HepG2 (cell line): Measurements from ENCODE around the gene C16orf87. TPM values are rescaled to one million over a fixed set of nuclear protein-coding genes. Genes with fewer than 3 reads are reported as not detected.
A peak's percentile ranks its signal among the peaks of the same experiment; 100 is the strongest.

ENCODE experiments used
- AHR ChIP-seq: IDR thresholded peaks from 2 replicates; pipeline ENCODE4 v1.6.1; 2018; ENCODE audit warnings: missing genetic modification reagents, missing compliant biosample characterization
- CHD2 ChIP-seq: IDR thresholded peaks from 2 replicates; pipeline ENCODE4 v1.6.1; 2011; ENCODE audit warnings: low read depth, low read length, improper control_type of control experiment
- ESRRA ChIP-seq: sonication (generic); formaldehyde crosslinking; IDR thresholded peaks from 2 replicates; pipeline ENCODE4 v1.5.1; 2020; ENCODE audit warnings: mild to moderate bottlenecking, low read depth, missing genetic modification reagents
- ETV5 ChIP-seq: IDR thresholded peaks from 2 replicates; pipeline ENCODE4 v1.6.1; 2018; ENCODE audit warnings: missing biosample characterization, missing genetic modification reagents, inconsistent platforms, borderline replicate concordance
- ETV6 ChIP-seq: sonication (generic); formaldehyde crosslinking; conservative IDR thresholded peaks from 2 replicates; pipeline ENCODE4 v1.4.0; 2020; ENCODE audit warnings: missing genetic modification reagents
- FLYWCH1 ChIP-seq: sonication (generic); formaldehyde crosslinking; IDR thresholded peaks from 2 replicates; pipeline ENCODE4 v1.8.1; 2023; ENCODE audit warnings: mild to moderate bottlenecking, missing genetic modification reagents
- IKZF1 ChIP-seq: fragments of 450-650 bp; IDR thresholded peaks from 2 replicates; pipeline ENCODE4 v1.7.1; 2016
- ISL2 ChIP-seq: sonication (generic); formaldehyde crosslinking; IDR thresholded peaks from 2 replicates; pipeline ENCODE4 v1.5.0; 2020; ENCODE audit warnings: missing genetic modification reagents
- MZF1 ChIP-seq: sonication (generic); formaldehyde crosslinking; IDR thresholded peaks from 2 replicates; pipeline ENCODE4 v1.8.1; 2023; ENCODE audit warnings: mild to moderate bottlenecking, missing genetic modification reagents, borderline replicate concordance
- NCOA2 ChIP-seq: sonication (generic); formaldehyde crosslinking; IDR thresholded peaks from 2 replicates; pipeline ENCODE4 v1.8.0; 2022; ENCODE audit warnings: inconsistent platforms
- NPAS2 ChIP-seq: sonication (generic); formaldehyde crosslinking; IDR thresholded peaks from 2 replicates; pipeline ENCODE4 v1.8.0; 2022; ENCODE audit warnings: mild to moderate bottlenecking, missing genetic modification reagents, borderline replicate concordance
- PPARG ChIP-seq: conservative IDR thresholded peaks from 2 replicates; pipeline ENCODE4 v1.6.1; 2016; ENCODE audit warnings: missing biosample characterization, missing genetic modification reagents
- RFX1 ChIP-seq: fragments of 450-650 bp; IDR thresholded peaks from 2 replicates; pipeline ENCODE4 v1.6.1; 2017
- SNAI1 ChIP-seq: sonication (generic); formaldehyde crosslinking; IDR thresholded peaks from 2 replicates; pipeline ENCODE4 v1.5.0; 2020; ENCODE audit warnings: mild to moderate bottlenecking, missing genetic modification reagents, borderline replicate concordance
- ZNF230 ChIP-seq: sonication (generic); formaldehyde crosslinking; IDR thresholded peaks from 2 replicates; pipeline ENCODE4 v1.4.0; 2020; ENCODE audit warnings: mild to moderate bottlenecking, missing genetic modification reagents
- ZNF232 ChIP-seq: sonication (generic); formaldehyde crosslinking; IDR thresholded peaks from 2 replicates; pipeline ENCODE4 v1.4.0; 2020; ENCODE audit warnings: missing genetic modification reagents, borderline replicate concordance
- ZNF329 ChIP-seq: sonication (generic); formaldehyde crosslinking; IDR thresholded peaks from 2 replicates; pipeline ENCODE4 v1.9.0; 2021; ENCODE audit warnings: low read depth, mild to moderate bottlenecking, missing genetic modification reagents
- ZNF382 ChIP-seq: sonication (generic); formaldehyde crosslinking; IDR thresholded peaks from 2 replicates; pipeline ENCODE4 v1.5.0; 2020; ENCODE audit warnings: missing genetic modification reagents, mild to moderate bottlenecking, borderline replicate concordance
- ZSCAN30 ChIP-seq: sonication (generic); formaldehyde crosslinking; IDR thresholded peaks from 2 replicates; pipeline ENCODE4 v1.5.0; 2020; ENCODE audit warnings: mild to moderate bottlenecking, missing genetic modification reagents
- polyA plus RNA-seq, 8 experiments: library from polyadenylated mRNA; depleted of rRNA in 3 of 8; stranded (reverse) in 7 of 8; unstranded in 1 of 8; fragments of >200 nt; fragmentation: Illumina TruSeq in 4 of 8; extraction: Trizol in 4 of 8; gene quantifications; 2 replicates each; pipeline versions ENCODE4 v1.2.1 to v1.2.3, GENCODE V29; 2011 to 2016; ENCODE audit warnings: low read depth in 4 of 8, missing spikeins in 1 of 8, mixed read lengths in 1 of 8; ENCODE audit not compliant: insufficient read depth in 1 of 8
- total RNA-seq, 5 experiments: library from RNA; depleted of rRNA; stranded (reverse); fragments of >200 nt; fragmentation: Illumina TruSeq; extraction: Trizol; gene quantifications; 2 replicates each; pipeline ENCODE4 v1.2.3, GENCODE V29; 2016; ENCODE audit warnings: low read depth in 1 of 5
- TF ChIP-seq, protein P1 (sequence below): sonication (generic); formaldehyde crosslinking; IDR thresholded peaks from 2 replicates; pipeline ENCODE4 v1.4.0; 2020; ENCODE audit warnings: missing genetic modification reagents, borderline replicate concordance
- TF ChIP-seq, protein P2 (sequence below): IDR thresholded peaks from 2 replicates; pipeline ENCODE4 v1.6.1; 2016; ENCODE audit warnings: control low read depth
- TF ChIP-seq, protein P3 (sequence below): sonication (generic); formaldehyde crosslinking; IDR thresholded peaks from 2 replicates; pipeline ENCODE4 v1.8.1; 2023; ENCODE audit warnings: missing genetic modification reagents, inconsistent platforms, borderline replicate concordance
- TF ChIP-seq, protein P4 (sequence below): sonication (generic); formaldehyde crosslinking; IDR thresholded peaks from 2 replicates; pipeline ENCODE4 v1.5.0; 2020; ENCODE audit warnings: mild to moderate bottlenecking, missing genetic modification reagents, borderline replicate concordance
- TF ChIP-seq, protein P5 (sequence below): IDR thresholded peaks from 2 replicates; pipeline ENCODE4 v1.6.1; 2016; ENCODE audit warnings: low read depth

The C16orf87 gene
- total and polyA plus RNA-seq, 2 of the 13 experiments (the other 11 are each of a cell fraction or from before 2014, with no cell fraction given) = 8.6 to 19.5 TPM

DNA sequence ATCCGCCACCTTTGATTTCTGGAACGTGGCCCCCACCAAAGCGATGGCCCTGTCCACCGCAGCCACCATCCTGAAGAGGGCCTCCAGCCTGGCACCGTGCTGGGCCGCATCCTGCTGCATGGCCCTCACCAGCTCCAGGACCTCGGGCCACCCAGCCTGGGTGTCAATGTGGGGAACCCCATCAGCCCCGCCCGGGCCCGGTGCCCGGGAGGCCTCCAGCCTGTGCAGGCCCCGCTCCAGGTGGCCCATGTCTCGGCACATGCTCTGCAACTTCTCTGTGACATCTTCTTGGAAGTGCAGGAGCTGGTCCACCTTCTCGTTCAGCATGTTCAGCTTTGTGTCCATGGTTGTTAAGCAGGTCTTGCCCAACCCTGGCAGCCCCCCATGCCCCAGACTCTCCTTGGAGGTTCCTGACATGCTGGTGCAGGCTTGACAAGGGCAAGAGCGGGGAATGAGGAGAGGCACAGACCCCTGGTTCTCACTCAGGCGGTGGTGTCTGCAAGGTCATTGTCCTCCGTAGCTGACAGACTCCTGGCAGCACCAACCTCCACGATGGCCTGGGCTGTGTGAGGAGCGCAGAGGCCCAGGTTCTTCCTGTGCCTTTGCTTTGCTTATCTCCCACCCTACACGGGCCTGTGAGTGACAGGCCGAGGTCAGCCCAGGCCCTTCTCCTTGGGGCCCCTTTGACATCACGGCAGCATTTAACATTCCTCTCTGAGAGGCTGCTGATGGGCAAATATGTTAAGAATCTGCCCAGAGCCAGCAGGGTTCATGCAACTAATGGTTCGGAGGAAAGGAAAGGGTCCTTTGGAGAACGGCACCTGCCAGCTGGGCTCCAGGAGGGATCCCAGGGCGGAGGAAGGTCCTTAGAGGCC lies 83.0 kb downstream of the C16orf87 start, which contains the start of gene MYLK3 (continued):
- TF ChIP-seq, protein P1, sequence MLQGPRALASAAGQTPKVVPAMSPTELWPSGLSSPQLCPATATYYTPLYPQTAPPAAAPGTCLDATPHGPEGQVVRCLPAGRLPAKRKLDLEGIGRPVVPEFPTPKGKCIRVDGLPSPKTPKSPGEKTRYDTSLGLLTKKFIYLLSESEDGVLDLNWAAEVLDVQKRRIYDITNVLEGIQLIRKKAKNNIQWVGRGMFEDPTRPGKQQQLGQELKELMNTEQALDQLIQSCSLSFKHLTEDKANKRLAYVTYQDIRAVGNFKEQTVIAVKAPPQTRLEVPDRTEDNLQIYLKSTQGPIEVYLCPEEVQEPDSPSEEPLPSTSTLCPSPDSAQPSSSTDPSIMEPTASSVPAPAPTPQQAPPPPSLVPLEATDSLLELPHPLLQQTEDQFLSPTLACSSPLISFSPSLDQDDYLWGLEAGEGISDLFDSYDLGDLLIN (CRISPR knock-in tag) = no peak
- TF ChIP-seq ETV5 (CRISPR knock-in tag) (no peak), PPARG (no peak), MZF1 (CRISPR knock-in tag) (no peak), ZSCAN30 (CRISPR knock-in tag) (no peak), NPAS2 (CRISPR knock-in tag) (no peak), NCOA2 (peak; percentile 32; the same call in 1 of the 2 replicates), AHR (0 out of 2 replicates have a peak, but pooled peaks have one; percentile 32), RFX1 (no peak), FLYWCH1 (CRISPR knock-in tag) (no peak), ZNF230 (CRISPR knock-in tag) (no peak), ZNF329 (CRISPR knock-in tag) (no peak), CHD2 (no peak), ZNF382 (CRISPR knock-in tag) (no peak), SNAI1 (CRISPR knock-in tag) (0 out of 2 replicates have a peak, but pooled peaks have one; percentile 40), IKZF1 (no peak), ZNF232 (CRISPR knock-in tag) (peak; percentile 16; the same call in 1 of the 2 replicates), ESRRA (CRISPR knock-in tag) (no peak), ETV6 (CRISPR knock-in tag) (no peak), ISL2 (no peak)
- TF ChIP-seq, protein P2, sequence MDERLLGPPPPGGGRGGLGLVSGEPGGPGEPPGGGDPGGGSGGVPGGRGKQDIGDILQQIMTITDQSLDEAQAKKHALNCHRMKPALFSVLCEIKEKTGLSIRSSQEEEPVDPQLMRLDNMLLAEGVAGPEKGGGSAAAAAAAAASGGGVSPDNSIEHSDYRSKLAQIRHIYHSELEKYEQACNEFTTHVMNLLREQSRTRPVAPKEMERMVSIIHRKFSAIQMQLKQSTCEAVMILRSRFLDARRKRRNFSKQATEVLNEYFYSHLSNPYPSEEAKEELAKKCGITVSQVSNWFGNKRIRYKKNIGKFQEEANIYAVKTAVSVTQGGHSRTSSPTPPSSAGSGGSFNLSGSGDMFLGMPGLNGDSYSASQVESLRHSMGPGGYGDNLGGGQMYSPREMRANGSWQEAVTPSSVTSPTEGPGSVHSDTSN = peak; percentile 83; the same call in 1 of the 2 replicates
- TF ChIP-seq, protein P3, sequence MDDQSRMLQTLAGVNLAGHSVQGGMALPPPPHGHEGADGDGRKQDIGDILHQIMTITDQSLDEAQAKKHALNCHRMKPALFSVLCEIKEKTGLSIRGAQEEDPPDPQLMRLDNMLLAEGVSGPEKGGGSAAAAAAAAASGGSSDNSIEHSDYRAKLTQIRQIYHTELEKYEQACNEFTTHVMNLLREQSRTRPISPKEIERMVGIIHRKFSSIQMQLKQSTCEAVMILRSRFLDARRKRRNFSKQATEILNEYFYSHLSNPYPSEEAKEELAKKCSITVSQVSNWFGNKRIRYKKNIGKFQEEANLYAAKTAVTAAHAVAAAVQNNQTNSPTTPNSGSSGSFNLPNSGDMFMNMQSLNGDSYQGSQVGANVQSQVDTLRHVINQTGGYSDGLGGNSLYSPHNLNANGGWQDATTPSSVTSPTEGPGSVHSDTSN (CRISPR knock-in tag) = no peak
- TF ChIP-seq, protein P4, sequence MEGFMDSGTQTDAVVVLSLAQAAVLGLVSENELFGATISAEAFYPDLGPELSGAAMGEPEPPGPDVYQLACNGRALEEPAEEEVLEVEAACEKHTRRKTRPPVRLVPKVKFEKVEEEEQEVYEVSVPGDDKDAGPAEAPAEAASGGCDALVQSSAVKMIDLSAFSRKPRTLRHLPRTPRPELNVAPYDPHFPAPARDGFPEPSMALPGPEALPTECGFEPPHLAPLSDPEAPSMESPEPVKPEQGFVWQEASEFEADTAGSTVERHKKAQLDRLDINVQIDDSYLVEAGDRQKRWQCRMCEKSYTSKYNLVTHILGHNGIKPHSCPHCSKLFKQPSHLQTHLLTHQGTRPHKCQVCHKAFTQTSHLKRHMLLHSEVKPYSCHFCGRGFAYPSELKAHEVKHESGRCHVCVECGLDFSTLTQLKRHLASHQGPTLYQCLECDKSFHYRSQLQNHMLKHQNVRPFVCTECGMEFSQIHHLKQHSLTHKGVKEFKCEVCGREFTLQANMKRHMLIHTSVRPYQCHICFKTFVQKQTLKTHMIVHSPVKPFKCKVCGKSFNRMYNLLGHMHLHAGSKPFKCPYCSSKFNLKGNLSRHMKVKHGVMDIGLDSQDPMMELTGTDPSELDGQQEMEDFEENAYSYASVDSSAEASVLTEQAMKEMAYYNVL (CRISPR knock-in tag) = no peak
- TF ChIP-seq, protein P5, sequence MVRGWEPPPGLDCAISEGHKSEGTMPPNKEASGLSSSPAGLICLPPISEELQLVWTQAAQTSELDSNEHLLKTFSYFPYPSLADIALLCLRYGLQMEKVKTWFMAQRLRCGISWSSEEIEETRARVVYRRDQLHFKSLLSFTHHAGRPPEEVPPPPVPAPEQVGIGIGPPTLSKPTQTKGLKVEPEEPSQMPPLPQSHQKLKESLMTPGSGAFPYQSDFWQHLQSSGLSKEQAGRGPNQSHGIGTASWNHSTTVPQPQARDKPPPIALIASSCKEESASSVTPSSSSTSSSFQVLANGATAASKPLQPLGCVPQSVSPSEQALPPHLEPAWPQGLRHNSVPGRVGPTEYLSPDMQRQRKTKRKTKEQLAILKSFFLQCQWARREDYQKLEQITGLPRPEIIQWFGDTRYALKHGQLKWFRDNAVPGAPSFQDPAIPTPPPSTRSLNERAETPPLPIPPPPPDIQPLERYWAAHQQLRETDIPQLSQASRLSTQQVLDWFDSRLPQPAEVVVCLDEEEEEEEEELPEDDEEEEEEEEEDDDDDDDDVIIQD (CRISPR knock-in tag) = no peak
